ENCODE data around the gene OTOP1.
"Not testable (repeated sequence)": the region's sequence is repeated elsewhere in the genome, so short reads cannot be mapped to it uniquely, and the experiment has no call there.

The OTOP1 gene

DNA sequence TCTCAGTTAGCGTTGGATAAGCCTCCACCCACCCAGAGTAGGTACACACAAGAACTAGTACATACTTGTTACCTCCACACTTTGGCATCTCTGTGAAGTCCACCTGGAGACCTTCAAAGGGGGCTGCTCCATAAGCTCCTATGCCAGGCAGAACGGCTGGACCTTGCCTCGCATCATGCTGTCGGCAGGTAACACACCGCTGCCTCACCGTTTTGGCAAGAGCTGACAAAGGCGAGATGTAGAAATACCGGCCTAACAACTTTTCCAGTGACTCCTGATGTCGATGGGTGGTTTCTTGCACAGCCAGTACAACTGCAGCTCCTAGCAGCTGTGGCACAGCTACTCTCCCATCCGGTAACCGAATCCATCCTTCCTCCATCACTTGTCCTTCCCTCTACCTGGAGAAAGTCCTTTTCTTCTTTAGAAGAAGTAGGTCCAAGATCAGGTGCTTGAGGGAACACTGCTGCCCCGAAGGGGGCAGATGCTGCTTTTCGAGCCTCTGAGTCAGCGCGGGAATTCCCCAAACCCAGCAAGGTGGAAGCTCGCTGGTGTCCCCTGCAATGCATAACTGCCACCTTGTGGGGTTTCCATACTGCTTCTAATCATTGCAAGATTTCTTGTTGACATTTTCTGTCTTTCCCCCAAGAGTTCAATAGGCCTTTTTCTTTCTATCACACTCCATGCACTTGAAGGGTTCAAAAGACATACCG is 65.6 kb downstream of the OTOP1 start:
- DNase-seq, result not testable (repeated sequence)

DNA sequence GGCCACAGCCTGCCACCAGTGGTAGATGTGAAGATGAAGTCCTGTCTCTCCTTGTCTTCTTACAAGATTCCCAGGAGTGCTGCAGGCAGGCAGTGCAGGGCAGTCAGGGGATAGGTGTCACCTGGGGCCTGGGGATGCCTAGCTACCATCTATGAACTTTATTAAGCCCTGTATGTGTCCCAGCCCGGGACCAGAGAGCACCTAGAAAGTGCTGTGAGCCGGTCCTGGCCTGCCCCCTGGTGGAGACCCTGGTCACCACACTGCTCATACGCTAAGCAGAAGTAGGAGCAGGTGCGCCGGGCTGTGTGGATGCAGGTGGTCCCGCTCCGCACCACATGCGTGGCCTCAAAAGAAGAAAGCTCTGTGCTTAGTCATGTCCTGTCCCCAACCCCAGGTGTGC is 81.1 kb downstream of the OTOP1 start:
- not testable (repeated sequence) for DNase-seq

DNA sequence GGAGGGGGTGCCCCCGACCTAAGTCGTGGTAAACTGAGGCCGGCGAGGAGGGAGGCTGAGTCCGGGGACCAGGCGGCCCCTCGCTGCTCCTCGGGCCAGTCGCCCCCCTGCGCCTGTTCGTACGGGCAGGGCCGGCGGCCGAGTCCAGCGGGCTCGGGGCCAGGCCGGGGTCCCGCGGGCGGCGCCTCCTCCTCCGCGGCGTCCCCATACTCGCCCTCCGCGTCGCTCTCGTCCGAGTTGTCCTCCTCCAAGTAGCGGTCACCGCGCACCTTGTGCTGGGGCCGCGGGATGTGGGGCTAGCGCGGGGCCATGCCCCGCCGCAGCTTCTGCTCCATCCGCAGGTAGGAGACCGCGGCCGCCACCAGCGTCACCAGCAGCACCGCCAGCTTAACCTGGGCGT is 83.4 kb downstream of the OTOP1 start:
- DNase-seq, result not testable (repeated sequence)

DNA sequence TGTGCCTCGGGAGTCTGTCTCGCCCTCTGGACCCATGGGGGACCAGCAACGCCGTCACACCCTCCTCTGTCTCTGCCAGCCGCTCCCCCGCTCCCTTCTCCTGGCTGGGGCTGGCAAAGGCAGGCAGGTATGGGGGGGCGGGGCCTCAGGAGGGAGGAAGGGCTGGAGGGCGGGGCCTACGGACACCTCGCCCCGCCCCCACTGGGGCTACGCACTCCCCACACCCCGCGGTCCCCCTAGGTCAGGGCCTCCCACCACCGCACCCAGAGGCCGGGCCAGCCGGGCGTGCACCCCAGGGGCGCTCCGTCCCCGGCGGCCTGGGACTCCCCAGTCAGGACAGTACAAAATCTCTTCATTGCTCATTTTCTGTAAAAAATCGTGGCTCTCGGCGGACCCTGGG is 84.0 kb downstream of the OTOP1 start:
- DNase-seq, result not testable (repeated sequence)

DNA sequence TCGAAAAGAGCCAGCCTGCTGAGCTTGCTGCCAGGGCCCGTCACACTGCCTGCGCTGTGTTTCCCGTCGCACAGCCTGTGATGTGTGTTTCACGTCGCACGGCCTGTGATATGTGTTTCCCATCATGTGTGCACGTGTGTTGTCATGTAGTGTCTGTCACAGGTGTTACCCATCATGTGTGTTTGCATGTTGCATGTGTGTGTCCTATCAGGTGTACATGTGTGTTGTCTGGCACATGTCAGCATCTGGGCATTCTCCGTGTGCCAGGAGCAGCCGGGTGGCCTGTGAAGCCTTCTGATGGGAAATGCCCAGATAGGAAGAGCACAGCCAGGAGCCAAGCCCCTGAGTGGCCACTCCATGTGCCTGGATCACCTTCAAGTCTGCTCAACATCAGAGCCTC is 85.5 kb downstream of the OTOP1 start:
- not testable (repeated sequence) for DNase-seq

Data from NCI-H1048 (cell line).